ENCODE data around the gene JUN.

Gene JUN

GRCh38 chr1:58782178-58783089 is 1.4 kb downstream of the JUN start (continued):
- TF ChIP-seq ELK4 (IDR thresholded peaks at IDR 0.05; ENCODE audit: borderline replicate concordance, low read depth, low read length) = no peak
- no peak for TF ChIP-seq ZNF510 (tag by site-specific recombination; IDR thresholded peaks at IDR 0.05; ENCODE audit: insufficient replicate concordance)
- TF ChIP-seq OVOL3 (tag by site-specific recombination; IDR thresholded peaks at IDR 0.05) = no peak
- TF ChIP-seq ZNF2 (tag by site-specific recombination; IDR thresholded peaks at IDR 0.05) = 0 out of 2 replicates have a peak, but pooled peaks have one; percentile 3
- no peak for TF ChIP-seq BCL6B (tag by site-specific recombination; IDR thresholded peaks at IDR 0.05)
- peak; percentile 12; the same call in 1 of the 2 replicates for TF ChIP-seq ZFHX2 (tag by site-specific recombination; conservative IDR thresholded peaks at IDR 0.05)
- TF ChIP-seq ZNF488 (tag by site-specific recombination; IDR thresholded peaks at IDR 0.05) = no peak
- no peak for TF ChIP-seq PRDM4 (tag by site-specific recombination; IDR thresholded peaks at IDR 0.05)
- no peak for TF ChIP-seq INSM2 (tag by site-specific recombination; IDR thresholded peaks at IDR 0.05)
- no peak for TF ChIP-seq KLF10 (tag by site-specific recombination; IDR thresholded peaks at IDR 0.05)
- no peak for TF ChIP-seq ZNF274 (IDR thresholded peaks at IDR 0.05; ENCODE audit: low read length)
- no peak for TF ChIP-seq ZNF274 (tag by site-specific recombination; IDR thresholded peaks at IDR 0.05; ENCODE audit: borderline replicate concordance)
- TF ChIP-seq ZNF518A (tag by site-specific recombination; conservative IDR thresholded peaks at IDR 0.05; ENCODE audit: low read depth) = no peak
- no peak; the same call in 1 of the 2 replicates for TF ChIP-seq ZNF398 (tag by site-specific recombination; IDR thresholded peaks at IDR 0.05)
- TF ChIP-seq ZFP3 (tag by site-specific recombination; IDR thresholded peaks at IDR 0.05; ENCODE audit: low read depth) = no peak
- TF ChIP-seq ZNF169 (tag by site-specific recombination; IDR thresholded peaks at IDR 0.05) = no peak
- TF ChIP-seq ZNF214 (tag by site-specific recombination; IDR thresholded peaks at IDR 0.05; ENCODE audit: borderline replicate concordance) = no peak
- no peak for TF ChIP-seq ZNF785 (tag by site-specific recombination; IDR thresholded peaks at IDR 0.05)
- no peak for TF ChIP-seq GLI4 (tag by site-specific recombination; IDR thresholded peaks at IDR 0.05)
- no peak for TF ChIP-seq ZNF830 (tag by site-specific recombination; IDR thresholded peaks at IDR 0.05; ENCODE audit: low read depth)
- 0 out of 2 replicates have a peak, but pooled peaks have one; percentile 55 for TF ChIP-seq ZNF658 (tag by site-specific recombination; IDR thresholded peaks at IDR 0.05)
- TF ChIP-seq ZBTB7A (tag by site-specific recombination; IDR thresholded peaks at IDR 0.05; ENCODE audit: low read depth) = no peak; the same call in 1 of the 2 replicates
